HG02943 (cell line): ENCODE measurements around the gene FBP2.

ENCODE experiments used
- ATAC-seq: cut with Tn5 transposase; IDR thresholded peaks from one replicate; pipeline ENCODE4 v1.9.1; 2021; ENCODE audit warnings: mild to moderate bottlenecking, low read depth, moderate library complexity; ENCODE audit not compliant: unreplicated experiment

The FBP2 gene

DNA sequence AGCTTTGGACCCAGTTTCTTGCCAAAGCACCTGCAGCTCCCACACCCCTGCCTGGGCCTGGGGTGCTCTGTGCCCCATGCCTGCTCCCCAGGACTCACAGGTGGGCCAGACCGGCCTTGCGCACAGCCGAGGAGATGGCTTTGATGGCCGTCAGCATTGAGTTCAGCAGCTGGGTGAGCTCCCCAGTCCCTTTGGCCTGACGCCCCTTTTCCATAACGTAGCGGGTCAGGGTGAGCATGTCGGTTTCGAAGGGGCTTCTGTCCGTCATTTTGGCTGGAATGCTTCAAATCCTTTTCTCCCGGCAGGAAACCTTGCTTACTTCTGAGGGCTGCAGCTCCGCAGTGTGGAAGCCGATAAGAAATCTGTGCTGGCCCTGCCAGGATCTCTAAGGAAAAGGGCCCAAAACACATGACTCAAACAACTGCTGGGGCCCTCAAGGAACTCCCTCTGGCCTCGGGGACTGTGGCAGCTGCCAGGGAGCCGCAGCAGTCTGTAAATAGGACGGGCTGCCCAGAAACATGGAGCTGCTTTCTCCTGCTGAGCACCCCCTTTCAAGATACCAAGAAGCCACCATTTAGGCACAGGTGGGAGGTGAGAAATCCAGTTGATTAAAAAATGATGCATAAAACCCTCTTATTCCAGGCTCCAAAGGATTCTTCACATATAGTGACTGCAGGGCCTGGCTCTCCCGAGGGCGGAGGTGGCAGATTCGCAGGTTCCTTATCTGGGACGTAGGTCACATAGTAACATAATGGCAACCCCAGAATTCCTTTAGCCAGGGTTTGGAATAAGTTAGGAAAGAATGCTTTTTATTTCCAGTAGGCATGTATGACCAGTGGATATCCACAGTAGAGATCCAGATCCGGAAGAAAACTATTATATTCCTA lies at the start of gene FBP2:
TSS of gene FBP2 (minus strand) at position 366 of the 887 bp plus-strand sequence. CDS start at position 268, 98 bp downstream.
- no peak for ATAC-seq

DNA sequence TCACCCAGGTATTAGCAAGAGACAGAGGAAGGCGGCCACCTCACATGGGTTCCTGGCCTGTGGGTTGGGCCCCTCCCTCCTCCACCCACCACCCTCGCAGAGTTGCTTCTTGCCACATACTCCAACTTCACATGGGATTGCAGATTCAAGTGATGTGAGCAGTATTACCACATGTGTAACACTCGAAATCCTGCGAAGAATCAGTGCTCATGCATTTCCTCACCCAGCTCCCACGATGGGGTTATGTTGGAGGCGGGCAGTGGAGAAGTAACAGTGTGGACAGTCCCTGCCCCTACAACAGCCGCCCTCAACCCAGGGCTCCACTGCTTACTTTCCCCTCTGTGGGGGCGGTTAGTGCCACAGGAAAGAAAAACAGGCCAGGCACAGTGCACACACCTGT lies 49.6 kb upstream of the FBP2 start:
- no peak for ATAC-seq

DNA sequence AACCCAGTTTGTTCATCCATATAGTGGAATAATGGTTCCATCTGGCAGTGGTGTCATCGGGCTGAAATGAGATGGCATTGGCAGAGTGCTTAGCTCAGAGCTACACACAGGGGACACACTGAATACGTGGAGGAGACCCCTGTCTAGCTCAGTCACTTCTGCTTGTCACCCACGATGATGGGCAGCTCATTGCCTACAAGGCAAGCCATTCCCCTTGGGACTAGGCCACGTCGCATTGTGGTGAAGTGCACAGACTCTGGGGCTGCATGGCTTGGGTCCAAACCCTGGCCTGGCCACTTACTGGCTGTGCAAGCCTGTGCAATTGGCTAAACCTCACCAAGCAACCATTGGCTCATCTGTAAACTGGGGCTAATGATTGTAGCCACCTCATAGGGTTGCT lies 48.9 kb upstream of the FBP2 start:
- no peak for ATAC-seq

DNA sequence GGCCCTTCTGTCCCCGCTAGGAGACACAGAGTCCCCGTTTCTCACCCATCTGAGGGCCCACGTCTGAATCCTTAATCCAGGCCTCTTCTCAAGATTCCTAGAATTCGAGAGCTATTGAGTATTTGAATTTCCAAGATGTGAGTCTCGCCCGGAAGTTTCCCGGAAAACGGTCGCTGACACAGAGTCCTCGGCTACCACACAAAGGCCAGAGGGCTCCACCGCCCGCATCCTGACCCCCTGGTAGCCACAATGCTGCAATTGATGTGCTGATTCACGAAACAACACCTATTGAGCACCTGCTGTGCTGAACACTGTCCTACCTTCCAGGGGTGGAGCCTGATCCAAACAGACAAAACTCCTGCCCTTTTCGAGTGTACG lies 46.4 kb upstream of the FBP2 start:
- ATAC-seq: no peak

DNA sequence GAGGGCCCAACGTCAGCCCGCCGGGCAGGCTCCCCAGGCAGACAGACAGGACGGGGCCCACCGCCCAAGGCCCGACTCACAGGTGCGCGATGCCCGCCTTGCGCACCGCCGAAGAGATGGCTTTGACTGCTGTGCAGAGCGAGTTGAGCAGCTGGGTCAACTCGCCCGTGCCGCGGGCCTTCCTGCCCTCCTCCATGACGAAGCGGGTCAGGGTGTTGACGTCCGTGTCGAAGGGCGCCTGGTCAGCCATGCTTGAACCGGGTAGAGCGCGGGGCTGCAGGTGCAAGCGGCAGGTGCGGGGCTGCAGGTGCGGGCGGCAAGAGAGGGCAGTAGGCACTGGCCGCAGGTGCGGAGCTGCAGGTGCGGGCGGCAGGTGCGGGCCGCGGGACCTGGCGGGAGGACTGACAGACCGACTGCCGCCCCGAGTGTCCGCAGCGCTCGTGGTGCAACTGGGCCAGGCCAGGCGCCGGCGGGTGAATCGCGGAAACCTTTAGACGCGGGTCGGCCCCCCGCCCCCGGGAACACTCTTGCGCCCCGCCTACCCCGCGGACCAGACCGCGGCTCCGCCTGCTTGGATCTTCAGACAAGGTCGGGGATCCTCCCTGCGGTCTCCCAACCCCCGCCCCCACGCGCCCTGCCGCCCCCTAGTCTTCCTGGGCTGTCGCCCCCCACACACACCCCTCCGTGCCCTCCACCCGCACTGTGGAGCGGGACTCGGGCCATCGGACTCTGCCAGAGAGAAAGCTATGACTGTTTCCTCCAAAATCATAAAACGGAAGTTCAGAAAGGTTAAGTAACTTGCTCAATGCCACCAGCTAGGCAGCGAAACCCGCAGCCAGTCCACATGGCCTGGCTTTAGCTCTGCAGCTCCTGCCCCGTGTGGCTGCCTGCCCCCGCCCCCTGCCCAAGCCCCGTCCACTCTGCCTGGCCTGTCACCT lies 45.7 kb upstream of the FBP2 start, which contains the start of gene FBP1:
TSS of gene FBP1 (minus strand) at position 458 of the 938 bp plus-strand sequence. CDS start at position 250, 208 bp downstream.
- ATAC-seq: no peak

DNA sequence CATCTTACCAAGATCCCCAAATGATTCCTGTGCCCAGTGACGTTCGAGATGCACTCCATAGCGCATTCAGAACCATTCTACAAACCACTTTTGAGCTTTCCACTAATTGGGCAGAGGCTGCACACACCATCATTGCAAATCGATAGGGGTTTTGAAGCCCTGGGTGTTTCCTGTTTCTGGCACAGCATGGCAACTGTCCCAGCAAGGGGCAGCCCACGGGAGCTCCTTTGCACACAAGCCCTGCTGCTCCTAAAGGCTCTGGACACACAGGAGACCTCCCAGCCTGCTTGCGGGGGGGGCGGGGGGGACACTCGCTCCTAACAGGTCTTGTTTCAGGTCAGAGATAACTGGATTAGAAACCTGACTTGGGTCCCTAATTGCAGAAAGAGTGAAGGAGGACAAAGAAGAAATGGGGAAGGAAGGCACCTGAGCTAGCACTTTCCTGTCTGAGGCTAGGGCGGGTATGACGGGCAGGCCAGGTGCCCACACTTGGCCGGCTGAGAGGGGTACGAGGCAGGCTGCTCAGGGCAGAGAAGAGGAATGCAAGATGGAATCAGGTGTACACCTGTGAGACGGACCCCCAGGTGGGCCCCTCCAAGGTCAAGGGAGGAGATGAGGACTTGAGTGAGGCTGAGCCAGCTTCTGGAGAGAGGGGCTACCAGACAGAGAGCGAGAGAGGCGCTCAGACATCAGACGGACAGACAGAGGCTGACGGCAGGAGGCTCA lies 44.9 kb upstream of the FBP2 start:
- ATAC-seq: no peak

DNA sequence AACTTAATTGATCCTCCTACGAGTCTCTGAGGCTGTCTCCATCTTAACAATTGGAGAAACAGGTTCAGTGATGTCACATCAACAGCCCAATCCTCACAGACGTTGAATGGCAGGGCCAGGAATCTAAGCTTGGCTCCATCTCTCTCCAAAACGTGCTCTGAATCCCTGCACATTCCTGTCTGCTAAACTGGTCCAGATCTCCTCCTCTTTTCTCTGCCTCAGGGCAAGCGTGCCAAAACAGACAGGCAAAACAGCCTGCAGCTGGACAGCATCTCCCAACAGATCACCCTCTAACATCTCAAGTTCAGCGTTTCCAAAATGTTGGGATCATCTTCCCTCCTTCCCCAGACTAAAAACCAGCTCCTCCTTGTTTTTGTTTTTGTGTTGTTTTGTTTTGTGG lies 39.1 kb upstream of the FBP2 start:
- no peak for ATAC-seq

DNA sequence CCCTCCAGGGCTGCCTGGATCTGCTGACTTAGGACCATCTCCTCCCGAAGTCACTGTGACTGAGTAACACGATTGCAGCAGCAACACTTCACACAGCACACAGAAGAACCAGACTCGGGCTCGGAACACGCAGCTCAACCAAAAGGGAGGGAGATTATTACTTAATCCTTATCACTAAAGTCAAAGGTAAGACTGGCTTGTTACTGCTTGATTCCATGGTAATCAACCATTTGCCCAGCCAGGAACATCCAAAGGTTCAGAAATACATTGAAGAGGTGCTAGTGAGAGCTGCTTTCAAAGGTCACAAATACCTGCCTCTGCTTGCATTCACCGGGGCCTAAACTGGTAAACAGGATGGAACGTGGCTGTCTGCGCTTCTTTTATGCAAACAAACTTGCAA lies 38.0 kb upstream of the FBP2 start:
- ATAC-seq: no peak

DNA sequence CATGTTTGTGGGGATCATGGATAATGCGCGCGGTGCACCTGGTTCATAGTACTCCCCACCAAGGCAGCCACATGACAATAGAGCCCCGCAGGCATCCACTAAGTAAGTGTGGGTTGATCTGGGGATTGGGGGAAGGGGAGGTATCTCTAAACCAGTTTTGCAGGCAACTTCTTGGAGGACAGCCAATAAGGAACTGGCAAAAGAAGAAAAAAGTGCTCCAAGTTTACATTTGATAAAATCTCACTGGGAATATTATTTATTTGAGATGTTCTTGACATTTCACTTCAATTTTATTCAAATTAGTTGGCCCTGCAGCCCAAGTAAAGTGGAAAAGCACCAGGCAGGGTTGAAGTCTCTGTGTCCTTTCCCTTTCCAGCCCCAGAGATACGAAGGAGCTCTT lies 37.2 kb upstream of the FBP2 start:
- no peak for ATAC-seq

DNA sequence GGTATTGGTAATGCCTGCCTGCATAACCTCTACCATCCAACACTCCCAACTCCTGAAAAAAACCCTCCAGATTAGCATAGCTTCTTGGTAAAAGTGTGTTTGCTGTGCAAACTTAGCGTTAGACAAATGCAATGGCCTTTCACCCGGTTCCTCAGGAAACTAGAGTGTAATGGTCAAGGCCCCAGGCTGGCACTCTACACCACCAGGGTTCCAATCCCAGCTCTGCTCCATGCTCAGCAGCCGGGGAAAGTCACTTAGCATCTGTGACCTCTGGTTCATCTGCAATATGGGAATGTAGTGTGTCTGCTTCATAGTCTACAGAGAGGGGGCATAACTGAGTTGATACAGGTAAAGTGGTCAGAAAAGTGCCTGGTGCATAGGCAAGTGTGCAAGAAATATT lies 36.7 kb upstream of the FBP2 start:
- no peak for ATAC-seq

DNA sequence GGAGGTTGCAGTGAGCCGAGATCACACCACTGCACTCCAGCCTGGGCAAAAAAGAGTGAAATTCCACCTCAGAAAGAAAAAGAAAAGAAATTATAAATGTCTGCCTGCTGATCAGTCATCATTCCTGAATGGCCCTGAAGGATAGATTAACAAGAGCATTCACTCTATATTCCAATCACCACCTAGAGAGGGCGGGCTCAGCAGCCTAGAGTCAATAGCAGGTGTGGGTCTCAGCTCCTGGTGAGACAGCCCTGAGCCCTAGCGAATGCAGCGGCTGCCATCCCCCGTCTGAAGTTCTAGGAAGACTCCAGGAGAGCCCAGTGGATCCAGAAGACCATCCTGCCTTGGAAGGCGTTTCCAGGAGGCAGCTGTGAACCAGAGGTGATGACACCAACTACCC lies 33.7 kb upstream of the FBP2 start:
- no peak for ATAC-seq

DNA sequence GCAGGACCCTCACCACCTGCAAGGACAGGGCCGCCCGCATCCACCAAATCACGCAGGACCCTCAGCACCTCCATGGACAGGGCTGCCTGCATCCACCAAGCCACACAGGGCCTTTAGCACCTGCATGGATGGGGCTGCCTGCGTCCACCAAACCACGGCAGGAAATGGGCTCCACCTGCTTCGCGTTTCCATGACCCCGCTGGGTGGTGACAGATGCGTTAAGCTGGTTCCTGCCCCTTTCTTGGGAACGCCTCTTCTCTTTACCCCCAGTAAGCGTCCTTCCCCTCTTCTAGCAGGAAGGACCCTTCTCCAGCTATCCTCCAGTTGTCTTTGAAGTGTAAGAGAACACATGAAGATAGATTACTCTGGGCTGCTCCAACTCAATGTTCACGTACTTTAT lies 32.2 kb upstream of the FBP2 start:
- ATAC-seq: no peak

DNA sequence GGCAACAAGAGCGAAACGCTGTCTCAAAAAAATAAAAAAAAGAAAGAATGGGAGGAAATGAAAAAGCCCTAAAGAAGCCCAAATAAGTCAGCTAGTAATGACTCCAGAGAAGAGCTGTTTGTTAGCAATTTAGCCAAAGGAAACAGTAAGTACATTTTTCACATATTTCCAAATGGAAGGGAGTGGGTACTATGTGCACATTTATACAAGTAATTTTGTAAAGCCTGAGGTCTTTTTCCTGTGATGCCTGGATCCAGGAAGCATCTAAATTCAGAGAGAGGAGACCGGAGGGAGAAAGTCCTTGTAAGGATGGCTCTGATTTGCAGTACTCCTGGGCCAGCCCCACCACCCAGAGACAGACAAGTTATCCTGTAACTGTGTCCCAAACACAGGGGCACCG lies 31.0 kb upstream of the FBP2 start:
- no peak for ATAC-seq

DNA sequence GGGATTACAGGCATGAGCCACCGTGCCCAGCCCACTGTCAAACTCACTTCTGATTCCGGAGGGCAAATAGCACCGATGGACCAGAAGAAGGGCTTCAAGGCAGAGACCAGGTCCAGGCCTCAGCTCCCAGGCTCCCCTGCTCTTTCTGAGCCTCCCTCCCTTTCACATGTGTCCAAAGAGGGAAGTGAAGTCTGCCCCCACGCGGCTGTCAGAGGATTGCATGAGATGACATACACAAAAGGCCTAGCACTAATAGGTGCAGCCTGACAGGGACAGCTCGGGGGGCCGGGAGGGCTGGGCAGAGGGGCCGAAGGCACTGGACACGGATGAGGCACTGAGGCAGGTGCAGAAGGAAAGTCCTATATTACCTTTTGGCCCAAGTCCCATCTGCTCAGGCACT lies 29.6 kb upstream of the FBP2 start:
- no peak for ATAC-seq

DNA sequence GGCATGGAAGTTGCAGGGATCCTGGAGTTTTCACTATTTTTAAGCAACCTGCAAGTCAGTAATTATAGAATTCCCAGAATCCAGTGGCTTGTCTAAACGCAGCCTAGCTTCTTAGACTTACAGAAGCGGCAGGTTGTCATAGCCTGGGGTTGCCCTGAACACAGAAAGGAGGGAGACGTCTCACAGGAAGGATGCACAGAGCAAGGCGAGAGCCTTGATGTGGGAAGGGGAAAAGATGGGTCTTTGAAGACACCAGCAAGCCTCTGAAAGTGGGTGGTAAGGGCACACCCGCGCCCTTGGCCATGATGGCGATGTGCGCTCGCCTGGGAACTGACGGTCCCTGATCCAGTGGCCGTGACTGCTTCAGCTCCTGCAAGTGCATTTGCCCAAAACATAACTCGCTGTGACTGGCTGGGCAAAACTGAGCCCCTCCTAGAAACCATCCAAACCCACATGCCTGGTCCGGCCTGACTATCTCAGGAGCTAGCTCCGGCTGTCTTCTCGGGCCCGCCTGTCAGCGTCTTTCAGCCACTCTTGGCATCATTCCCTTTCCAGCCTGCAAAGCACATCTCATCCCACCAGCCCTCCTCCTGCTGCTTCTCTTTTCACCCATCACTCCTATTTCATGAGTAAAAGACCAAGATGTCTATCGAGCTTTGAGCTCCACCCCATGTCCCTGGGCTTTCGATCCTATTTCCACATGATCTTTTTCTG lies 28.6 kb upstream of the FBP2 start:
- no peak for ATAC-seq

DNA sequence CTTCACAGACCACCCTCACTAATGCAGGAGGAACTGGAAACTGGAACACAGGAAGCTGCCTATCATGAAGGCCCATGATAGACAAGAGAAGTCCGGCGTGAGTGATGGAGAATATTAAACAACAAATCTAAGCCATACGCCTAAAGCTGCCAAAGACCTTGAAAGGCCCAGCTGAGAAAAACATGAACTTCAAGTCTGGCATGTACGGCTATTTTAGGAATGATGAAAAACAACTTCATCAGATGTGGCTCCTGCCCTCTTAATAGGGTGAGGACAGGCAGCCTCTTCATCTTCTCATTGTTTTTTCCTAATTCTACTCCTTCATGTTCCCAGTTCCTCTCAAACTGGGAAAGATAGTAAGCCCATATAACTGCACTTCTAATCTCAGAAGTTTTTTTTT lies 25.4 kb upstream of the FBP2 start:
- ATAC-seq: no peak

DNA sequence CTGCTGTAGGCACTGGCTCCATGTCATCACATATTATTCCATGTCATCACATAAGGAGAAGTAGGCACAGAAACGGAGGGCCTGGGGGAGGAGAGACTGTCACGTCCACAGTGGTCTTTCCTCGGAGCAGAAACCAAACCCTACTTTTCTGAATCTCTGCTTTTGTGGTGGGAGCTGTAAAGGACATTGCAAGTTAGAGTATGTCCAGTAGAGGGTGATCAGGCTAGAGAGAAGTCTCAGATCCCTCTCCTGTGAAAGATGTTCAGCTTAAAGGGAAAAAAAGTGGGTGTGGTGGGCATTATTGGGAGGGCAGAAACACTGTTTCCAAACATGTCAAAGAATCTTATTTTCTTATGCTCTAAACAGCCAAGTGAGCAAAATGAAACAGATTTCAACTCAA lies 19.4 kb upstream of the FBP2 start:
- ATAC-seq: no peak

DNA sequence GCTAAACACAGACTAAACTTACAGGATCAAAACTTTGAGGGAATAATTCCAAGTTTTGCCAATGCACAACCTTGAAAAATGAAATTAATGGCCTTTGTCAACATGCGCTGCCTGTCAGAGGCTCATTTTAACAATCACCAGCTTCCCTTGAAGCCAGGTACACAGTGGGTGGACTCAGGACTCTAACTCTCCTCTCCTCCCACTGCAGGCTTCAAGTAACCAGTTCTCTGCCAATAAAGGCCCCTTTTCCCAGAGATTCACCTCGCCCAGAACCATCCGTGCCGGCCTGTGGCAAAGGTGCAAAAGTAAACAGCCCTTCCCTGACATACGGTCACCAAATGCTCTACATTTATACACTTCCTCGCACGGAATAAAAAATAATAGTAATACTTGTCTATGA lies 18.4 kb upstream of the FBP2 start:
- no peak for ATAC-seq

DNA sequence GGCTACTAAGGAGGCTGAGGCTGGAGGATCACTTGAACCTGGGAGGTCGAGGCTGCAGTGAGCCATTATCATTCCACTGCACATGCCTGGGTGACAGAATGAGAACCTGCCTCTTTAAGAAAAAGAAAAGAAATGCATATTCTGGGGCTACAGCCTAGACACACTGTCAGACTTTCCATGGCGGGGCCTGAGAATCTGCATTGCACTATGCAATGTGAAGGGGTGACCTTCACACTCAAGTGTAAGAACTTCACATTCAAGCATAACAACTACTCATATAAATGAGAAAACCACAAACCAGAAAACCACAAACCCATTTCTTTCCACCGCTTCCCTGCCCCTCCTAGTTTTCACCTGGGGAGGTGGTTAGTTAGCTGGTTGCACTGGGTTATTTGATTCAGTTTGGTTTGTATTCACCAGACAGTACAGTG lies 18.0 kb upstream of the FBP2 start:
- no peak for ATAC-seq

DNA sequence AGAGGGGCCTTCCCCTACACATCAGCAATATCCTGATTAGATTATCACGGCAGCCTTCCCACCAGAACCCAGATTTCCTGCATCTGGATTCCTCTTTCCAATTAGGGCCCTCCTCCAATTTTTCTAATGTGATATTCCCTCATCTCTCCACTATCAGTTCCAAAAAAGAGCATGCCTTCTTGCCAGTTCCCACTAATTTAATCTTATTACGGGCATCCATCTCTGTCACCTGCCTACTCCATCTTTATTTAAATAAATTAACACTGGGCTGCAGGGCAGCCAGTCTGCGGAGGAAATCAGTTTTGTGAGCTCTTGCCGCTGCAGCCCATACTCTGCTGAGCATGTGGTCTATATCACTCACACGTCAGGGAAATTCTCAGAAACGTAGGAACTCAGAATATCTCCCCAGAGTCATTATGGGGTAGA lies 16.6 kb upstream of the FBP2 start:
- ATAC-seq: no peak
